ENCODE measurements around the gene CALD1. TPM values are rescaled to one million over a fixed set of nuclear protein-coding genes. Genes with fewer than 3 reads are reported as not detected.

The CALD1 gene
- total RNA-seq, 1 experiment from 2014 or later = 39.9 TPM

DNA sequence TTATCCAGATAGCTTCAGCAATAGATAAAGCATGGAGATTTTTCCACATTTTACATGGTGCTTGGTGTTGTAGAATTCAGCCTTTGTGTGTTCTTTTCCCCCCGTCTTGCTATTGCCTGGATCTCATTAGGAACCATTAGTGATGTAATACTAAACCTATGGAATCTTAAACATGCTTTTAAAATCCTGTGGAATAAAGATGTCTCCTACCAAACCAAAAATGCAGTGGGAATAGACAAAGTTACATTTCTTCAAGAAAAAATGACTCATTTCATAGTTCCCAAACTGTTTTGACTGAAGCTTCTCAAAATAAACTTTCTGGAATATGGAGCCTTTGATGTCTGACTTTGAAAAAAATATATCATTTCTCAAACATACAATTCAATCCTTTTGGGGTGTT, 44.0 kb downstream of the CALD1 start:
- DNase-seq (ENCODE audit: extremely low read depth, low read depth) = no peak

DNA sequence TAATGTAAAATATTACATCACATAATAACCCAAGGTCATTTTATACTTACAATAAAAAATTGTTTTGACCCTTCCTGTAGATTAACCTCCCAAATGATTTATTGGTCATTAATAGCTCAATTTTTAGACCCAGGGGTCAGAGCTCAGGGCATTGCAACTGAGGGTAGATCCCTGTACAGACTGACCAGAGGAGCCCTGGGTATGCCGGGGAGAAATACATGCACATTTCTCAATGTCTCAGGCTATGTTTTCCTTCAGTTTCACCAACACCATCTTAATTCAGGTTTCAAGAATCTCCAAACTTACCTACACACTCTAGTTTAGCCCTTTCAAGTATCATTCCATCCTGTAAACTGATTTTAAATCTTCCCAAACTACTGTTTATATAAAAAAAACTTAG, 46.2 kb downstream of the CALD1 start:
- DNase-seq (ENCODE audit: extremely low read depth, low read depth) = no peak

DNA sequence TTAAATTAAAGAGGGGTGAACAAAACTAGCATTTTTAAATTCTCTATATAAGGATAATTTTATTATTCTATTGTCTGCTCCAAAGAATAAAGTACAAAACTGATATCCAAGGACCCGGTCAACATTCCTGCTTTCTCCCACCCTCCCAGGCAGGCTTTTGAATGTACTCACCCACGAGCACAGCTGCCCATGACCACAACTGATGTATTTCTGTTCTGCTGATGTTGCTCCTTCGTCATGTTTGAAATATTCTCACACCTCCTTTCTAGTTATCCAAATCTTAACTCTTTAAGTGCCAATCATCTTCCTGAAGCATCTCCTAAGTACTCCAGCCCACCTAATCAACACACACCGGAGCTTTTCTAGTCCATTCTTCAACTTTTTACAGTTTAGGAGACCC, 46.7 kb downstream of the CALD1 start:
- no peak for DNase-seq (ENCODE audit: extremely low read depth, low read depth)

DNA sequence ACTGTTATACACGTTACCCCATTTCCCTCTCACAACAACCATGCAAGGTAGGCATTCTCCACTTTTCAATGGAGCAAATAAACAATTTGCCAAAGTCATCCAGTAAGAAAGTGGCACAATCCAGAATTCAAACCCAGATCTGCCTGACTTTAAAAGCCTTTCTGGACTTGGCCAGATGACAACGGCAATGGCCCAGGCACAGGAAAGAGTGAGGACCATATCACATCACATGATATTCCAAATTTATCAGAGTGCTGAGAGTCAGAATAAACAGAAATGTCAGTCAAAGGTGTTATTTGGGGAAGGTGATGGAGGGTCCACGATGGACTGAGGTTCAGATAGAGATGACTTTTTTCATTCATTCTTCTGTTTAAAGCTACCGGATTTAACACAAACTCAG, 48.0 kb downstream of the CALD1 start:
- DNase-seq (ENCODE audit: extremely low read depth, low read depth) = no peak

DNA sequence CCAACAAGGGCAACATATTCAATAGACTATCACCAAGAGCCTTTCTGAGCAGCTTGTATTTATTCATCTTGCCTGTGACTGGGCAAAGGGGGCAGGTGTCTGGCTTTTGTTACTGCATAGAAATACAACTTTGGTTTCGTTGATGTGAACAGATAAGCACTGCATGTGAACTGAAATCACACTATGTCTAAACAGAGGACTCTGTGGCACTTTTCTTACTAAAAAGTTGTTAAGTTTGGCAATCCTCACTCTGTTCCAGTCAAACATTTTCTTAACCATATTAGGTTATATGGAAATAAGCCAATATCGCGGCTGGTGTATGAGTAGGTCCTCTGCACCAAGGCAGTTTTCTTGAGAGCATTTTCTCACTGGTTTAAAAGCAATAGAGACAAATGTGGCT, 48.5 kb downstream of the CALD1 start:
- no peak for DNase-seq (ENCODE audit: extremely low read depth, low read depth)

DNA sequence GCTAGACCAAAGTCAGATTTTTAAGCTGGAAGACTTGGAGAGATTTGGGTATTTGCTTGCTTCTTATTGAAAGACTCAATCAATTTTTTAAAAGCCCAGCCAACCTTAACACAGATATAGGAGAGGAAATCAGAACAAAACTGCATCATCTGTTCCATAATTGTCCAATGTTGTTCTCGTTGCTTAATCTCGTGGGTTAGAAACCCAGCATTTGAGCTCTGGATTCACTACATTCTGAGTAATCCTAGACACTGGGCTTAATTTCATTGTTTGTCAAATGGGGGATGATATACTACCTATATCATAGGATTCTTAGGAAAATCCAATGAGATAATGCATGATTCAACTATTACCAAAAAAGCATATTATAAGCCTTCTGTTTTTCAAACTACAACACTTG, 48.9 kb downstream of the CALD1 start:
- no peak for DNase-seq (ENCODE audit: extremely low read depth, low read depth)

DNA sequence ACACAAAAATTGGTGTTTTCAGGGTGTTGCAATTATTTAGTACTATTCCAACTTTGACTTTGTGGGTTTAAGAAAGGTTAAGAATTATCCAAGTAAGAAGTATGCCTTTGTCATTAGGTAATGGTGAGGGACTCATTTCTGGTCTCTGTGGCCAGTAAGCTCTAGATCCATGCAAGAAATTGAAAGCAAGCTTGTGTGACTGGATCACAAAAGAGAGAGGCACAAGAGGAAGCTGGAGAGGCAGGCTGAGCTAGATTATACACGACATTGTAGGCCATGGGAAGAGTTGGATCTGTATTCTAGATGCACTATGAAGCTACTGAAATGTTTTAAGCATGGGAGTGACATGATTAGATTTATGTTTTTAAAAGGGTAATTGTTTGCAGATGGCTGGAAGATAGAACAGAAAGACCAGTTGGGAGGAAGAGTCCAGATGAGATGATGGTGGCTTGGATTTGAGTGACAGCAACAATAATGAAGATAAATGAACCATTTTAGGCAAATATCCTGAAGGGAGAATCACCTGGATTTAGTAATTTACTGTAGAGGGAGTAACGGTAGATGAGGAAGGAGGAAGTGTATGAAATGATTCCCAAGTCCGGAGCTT, 50.0 kb downstream of the CALD1 start:
- DNase-seq (ENCODE audit: extremely low read depth, low read depth) = no peak

DNA sequence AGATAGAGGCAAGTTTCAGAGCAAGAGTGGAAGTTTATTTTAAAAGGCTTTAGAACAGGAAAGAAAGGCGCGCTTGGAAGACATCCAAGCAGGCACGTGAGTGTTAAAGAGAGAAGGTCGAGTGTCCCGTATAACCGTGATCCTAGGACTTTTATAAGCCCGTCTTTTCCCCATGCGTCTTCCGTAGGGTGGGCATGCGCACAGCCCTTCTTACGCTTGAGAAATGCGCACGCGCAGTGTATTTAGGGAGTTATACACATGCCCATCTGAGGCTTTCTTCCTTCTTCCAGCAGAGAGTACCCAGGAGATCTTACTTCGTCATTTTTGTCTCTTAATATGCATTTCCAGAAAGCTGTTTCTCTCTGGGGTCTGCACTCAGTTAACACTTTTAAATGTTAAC, 52.4 kb downstream of the CALD1 start:
- DNase-seq (ENCODE audit: extremely low read depth, low read depth) = no peak

DNA sequence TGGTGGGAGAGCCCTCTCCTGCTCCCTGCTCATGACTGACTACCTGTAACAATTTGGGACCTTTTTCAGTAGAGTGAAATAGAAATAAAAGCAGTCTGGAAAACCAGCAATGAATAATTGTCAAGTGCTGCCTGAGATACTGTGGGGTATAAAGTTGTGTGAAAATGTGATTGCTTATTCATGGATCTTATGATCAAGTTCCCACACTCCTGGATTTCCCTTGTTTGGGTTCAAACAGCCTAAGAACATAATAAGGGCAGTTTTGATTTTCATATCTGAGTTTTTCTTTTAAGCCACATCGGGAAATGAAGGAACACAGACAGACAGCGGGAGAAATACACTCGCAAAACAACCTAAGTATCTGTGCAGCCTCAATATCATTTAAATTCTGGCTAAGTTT, 52.9 kb downstream of the CALD1 start:
- no peak for DNase-seq (ENCODE audit: extremely low read depth, low read depth)

DNA sequence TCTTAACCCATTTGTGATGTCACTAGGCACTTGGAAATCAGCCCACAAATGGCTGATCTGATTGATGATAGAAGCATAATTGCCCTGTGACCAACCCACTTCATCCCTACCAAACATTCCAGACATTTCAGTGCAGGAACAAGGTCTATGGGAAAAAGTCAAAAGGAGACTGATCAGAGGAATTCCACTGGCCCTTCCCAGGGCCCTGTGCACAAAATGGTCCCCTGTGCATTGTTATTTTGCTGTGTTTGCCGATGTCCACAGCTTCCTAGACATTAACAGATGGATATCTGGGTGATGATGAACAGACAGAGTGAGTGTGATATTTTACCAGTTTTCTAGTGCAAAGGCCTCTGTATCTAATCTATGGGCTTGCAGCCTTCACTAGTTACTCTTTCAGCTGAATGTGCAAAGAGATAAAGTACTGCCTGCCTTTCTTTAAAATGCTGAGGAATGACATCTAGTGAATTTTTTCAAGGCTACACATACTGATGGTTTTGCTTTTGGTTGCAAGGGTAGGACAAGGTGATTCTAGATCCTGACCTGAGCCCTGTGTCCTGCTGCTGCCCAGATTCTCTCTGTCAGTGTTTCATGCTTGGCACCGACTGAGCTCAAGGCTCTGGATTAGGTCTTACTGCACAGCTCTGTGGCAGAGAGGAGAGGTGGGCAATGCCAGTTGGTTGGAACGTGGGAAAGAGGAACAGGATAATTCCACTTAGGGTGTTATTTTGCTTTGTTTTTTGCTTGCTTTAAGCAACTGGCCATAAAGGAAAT, 55.4 kb downstream of the CALD1 start:
- no peak for DNase-seq (ENCODE audit: extremely low read depth, low read depth)

DNA sequence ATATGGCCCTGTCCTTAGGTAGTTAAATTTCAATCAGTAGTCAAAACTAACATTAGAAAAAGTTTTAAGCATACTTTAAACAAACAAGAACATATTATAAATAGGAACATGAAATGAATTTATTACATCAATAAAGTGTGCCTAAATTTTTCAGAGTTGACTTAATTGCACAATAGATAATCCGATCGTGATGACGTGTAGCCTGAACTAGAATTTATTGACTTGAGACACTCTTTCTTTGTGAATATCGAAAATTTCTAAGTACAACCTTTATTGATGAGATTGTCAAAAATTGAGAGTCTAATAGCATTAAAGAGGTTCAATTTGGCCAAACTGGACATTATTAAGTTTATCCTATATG, 56.0 kb downstream of the CALD1 start:
- no peak for DNase-seq (ENCODE audit: extremely low read depth, low read depth)

DNA sequence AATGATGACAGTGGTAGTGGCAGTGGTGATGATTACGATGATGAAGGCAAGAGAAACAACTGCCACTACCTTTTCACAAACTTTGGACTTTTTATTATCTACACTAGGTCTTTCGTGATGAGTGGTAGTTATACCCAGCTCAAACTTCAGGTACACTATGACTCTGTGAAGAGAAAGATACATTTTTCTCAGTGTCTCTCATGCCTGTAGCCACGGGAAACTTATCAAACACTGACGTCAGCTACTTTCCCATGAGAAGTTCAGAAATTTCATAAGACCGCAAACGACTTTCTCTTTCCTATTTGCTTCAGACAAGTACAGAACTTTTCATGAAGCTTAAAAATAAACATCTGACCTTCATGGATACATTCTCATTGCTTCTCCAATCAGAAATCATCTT, 57.0 kb downstream of the CALD1 start:
- no peak for DNase-seq (ENCODE audit: extremely low read depth, low read depth)

DNA sequence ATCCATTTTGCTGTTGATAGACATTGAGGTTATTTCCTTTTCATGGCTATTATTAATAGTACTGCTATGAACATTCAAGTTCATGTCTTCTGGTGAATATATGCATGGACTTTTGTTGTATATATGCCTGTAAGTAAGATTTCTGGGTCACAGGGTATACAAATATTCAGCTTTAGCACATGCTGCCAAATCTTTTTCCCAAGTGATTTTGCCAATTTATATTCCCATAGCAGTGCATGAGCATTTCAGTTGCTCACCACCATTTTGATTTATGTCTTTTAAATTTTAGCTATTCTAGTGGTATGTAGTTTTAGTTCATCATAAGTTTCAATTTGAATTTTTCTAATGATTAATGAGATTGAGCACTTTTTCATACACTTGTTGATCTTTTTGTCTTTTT, 59.9 kb downstream of the CALD1 start:
- no peak for DNase-seq (ENCODE audit: extremely low read depth, low read depth)

DNA sequence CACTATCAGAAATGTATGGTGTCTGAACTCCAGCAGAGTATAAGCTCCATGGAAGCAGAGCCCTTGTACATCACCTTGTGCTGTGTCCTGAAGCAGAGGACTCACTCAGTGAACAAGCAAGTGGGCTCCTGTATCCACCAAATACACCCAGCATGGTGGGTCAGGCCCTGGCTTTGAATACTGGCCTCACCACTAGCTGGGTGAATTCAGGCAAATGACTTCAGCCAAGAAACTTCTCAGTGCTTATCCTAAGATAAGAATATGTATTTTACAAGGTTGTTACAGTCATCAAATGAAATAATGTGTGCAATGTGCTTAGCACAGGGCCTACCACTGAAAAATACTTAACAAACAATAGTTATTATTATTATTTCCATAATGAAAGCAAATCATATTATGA, 62.6 kb downstream of the CALD1 start:
- no peak for DNase-seq (ENCODE audit: extremely low read depth, low read depth)

DNA sequence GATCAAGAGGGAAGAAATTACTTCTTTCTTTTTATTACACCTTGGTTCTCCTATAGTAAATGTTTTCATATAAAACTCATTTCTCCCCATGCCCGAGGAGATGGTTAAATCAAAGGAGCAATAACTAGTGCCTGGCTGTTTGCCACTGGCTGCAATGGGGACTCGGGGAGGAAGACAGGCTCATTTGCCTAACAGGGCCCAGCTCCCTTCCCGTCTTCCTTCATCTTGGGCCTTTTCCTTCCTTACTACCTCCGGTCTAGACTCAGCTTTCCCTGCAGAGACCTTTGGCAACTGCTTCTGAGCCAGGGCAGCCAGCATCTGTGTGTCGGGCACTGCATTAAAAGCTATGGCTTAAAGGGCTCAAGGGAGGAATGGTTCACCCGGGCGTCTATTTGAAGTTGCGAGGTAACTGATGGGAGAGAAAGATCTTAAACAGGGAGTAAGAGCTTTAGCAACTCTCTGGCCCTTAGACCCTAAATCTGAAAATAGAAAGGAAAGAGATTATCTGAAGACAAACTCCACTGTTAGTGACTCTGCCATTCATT, 63.5 kb downstream of the CALD1 start:
- no peak for DNase-seq (ENCODE audit: extremely low read depth, low read depth)

DNA sequence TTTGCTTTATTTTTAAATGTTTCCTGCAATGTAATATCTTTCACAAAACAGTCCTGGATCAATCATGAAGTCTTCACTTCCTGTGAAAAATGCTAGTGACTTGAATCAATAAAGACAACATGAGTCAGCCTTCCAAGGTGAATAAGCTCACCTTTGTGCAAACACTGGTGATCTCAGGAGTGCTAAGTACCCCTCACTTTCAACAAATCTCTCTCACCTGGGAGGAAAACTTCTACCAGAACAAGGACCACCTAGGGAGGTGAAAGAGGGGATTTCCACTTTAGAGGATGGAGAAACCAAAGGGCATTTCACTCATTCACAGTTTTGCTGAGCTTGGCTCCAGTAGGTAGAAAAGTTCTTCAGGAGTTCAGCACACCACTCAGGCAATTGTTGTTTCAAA, 64.8 kb downstream of the CALD1 start:
- DNase-seq (ENCODE audit: extremely low read depth, low read depth) = no peak

DNA sequence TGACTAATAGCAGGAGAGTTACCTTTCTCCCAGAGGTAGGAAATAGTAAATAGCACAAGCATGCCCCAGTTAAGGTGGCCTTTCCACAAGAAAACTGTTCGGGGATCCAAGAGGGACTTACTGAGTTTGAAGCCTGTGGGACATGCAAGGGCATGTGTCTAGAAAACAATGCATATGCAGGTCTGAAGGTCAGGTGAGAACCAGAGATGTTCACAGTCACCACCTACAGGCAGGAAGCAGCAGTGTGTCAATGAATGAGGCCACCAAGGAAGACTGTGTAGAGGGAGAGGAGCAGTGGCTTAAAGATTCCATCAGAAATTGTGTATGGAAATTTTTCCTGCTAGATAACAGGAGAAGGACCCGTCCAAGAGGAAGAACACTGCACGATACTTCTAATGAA, 66.0 kb downstream of the CALD1 start:
- DNase-seq (ENCODE audit: extremely low read depth, low read depth) = no peak

DNA sequence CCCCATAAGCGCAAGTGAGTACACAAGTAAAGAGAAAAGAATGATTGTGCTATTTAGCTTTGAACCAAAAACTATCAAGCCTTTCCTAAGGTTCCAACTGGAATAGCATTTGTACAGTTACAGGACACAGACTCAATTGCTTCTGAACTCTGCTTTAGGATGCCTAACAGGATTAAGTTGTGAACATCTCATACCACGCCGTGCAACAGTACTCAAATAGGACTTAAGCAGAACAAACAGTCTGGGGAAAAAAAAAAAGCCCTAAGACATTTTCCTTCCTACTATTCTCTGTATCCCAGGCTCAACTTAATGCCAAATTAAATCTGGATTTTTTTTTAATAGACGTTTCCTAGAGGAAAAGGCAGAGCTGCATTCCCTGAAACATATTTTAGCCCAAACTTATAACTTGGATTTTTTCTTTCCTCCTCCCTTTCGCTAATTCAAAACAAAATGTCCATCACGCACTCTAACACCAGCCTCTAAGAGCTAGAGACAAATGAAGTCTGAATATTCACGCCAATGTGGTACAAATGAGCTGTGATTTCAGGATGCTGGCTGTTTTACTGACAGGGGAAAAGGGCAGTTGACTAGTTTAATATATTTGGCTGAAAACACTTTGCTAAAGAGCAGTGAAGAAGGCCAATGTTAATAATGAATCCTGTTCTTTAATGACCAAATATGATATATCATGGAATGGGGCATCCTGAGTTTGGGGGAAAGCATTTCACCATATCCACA, 68.6 kb downstream of the CALD1 start:
- no peak for DNase-seq (ENCODE audit: extremely low read depth, low read depth)

DNA sequence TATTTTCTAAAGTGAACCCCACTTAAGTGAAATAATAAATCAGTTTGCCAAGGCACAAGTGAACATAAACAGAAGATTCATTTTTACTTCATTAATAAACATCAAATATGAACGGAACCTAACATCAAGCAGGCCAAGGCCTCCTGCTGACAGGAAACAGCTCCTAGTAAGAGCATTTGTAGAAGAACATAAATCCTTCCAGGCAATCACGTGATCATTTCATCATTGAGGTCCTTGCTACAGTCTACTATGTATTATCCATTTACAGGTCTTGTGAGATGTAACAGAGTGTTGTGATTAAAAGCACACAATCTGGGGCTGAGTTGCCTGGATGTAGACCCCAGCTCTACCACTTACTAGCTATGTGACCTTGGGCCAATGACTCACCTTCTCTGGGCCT, 70.6 kb downstream of the CALD1 start:
- no peak for DNase-seq (ENCODE audit: extremely low read depth, low read depth)

DNA sequence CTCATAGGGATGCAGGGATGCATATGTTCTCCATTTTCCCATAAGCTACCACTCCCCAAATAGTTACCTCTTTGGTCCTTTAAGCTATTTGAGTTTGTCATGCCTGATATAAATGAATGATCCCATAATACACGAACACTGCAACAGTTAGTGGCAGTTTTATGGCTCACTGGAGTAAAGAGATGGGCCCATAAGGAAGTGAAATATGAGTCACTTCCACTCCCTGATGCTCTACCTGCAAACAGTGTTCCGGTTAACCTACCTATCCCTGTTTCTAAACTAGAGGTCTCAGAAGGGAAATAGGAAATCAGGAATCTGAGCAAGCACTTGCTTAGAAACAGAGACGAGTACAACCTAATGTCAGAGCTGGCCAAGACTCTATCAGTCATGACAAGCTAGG, 71.7 kb downstream of the CALD1 start:
- DNase-seq (ENCODE audit: extremely low read depth, low read depth) = no peak

DNA sequence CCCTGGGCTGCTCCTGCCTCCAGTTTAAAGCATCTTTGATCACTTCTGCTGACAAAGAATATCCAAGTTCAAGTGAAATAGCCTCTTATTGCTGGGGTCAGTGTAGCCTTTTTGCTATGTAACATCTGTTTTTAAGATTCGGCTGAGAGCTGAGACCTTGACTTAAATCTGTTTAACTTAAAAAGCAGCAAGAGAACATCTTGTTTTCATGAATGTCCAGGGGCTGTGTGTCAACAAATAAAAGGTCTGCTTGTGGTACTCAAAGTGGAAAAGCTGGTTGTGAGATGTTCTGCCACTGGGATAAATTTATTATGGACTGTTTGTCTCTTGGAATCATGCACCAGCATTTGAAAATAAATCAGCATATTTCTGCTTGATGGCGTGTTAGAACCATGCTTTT, 73.2 kb downstream of the CALD1 start:
- DNase-seq (ENCODE audit: extremely low read depth, low read depth) = no peak

DNA sequence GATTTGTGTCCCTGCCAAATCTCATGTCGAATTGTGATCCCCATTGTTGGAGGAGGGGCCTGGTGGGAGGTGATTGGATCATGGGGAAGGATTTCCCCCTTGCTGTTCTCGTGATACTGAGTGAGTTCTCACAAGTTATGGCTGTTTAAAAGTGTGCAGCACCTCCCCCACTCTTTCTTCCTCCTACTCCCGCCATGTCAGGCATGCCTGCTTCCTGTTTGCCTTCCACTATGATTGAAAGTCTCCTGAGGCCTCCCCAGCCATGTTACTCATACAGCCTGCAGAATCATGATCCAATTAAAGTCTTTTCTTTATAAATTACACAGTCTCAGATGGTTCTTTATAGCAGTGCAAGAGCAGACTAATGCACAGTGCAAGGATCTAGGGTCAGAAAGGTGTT, 75.4 kb downstream of the CALD1 start:
- no peak for DNase-seq (ENCODE audit: extremely low read depth, low read depth)

Data from NCI-H460 (cell line).